NCI-H1694 (cell line): Measurements from ENCODE around the gene ANXA1.

Source experiments
- DNase-seq: peaks from one replicate; lab custom pipeline; 2025; lab: John Stamatoyannopoulos, UW

The ANXA1 gene

GRCh38 chr9:73210886-73211666 is 59.4 kb downstream of the ANXA1 start:
- DNase-seq, result no peak

- DNase-seq, result no peak
Measured at GRCh38 chr9:73213300-73213699, 61.6 kb downstream of the ANXA1 start.

- DNase-seq, result no peak
Measured at GRCh38 chr9:73215249-73215648, 63.6 kb downstream of the ANXA1 start.

GRCh38 chr9:73216100-73216499 is 64.4 kb downstream of the ANXA1 start:
- DNase-seq, result no peak
